SK-N-SH treated with all-trans-retinoic acid at 6 μM for 48 hours (cell line): ENCODE measurements around the gene SLC26A9.

Experiments used
- ATAC-seq: fragments of 200-7000 bp; cut with Tn5 transposase; 3 replicates; pipeline ENCODE4 v1.9.1; 2020; ENCODE audit warnings: mild to moderate bottlenecking, moderate library complexity
- BACH2 ChIP-seq: fragments of 250-450 bp; sonication (Bioruptor Pico); IDR thresholded peaks from 2 replicates; pipeline ENCODE4 v1.9.0; 2021; ENCODE audit warnings: mild to moderate bottlenecking, borderline replicate concordance
- CREB5 ChIP-seq: fragments of 250-450 bp; sonication (Bioruptor Pico); IDR thresholded peaks from 2 replicates; pipeline ENCODE4 v1.5.1; 2020; ENCODE audit warnings: low read depth, mild to moderate bottlenecking, moderate library complexity
- CSDC2 ChIP-seq: fragments of 250-450 bp; sonication (Bioruptor Pico); IDR thresholded peaks from 2 replicates; pipeline ENCODE4 v1.5.0; 2020; ENCODE audit warnings: mild to moderate bottlenecking, moderate library complexity
- ESRRG ChIP-seq: fragments of 250-450 bp; sonication (Bioruptor Pico); IDR thresholded peaks from 2 replicates; pipeline ENCODE4 v1.6.1; 2021; ENCODE audit warnings: mild to moderate bottlenecking
- GLIS3 ChIP-seq: fragments of 250-450 bp; sonication (Bioruptor Pico); IDR thresholded peaks from 2 replicates; pipeline ENCODE4 v1.5.0; 2020; ENCODE audit warnings: mild to moderate bottlenecking, moderate library complexity
- ISL1 ChIP-seq: fragments of 250-450 bp; sonication (Bioruptor Pico); IDR thresholded peaks from 2 replicates; pipeline ENCODE4 v2.1.2; 2022; ENCODE audit warnings: mild to moderate bottlenecking, moderate library complexity
- OSR1 ChIP-seq: fragments of 250-450 bp; sonication (Bioruptor Pico); IDR thresholded peaks from 2 replicates; pipeline ENCODE4 v1.8.0; 2022; ENCODE audit warnings: moderate library complexity, mild to moderate bottlenecking, inconsistent platforms
- RARB ChIP-seq: fragments of 250-450 bp; sonication (Bioruptor Pico); IDR thresholded peaks from 2 replicates; pipeline ENCODE4 v1.8.0; 2021; ENCODE audit warnings: mild to moderate bottlenecking, moderate library complexity
- SNAI2 ChIP-seq: fragments of 250-450 bp; sonication (Bioruptor Pico); IDR thresholded peaks from 2 replicates; pipeline ENCODE4 v1.5.0; 2020; ENCODE audit warnings: mild to moderate bottlenecking, moderate library complexity
- TCF4 ChIP-seq: fragments of 250-450 bp; sonication (Bioruptor Pico); IDR thresholded peaks from 2 replicates; pipeline ENCODE4 v1.8.0; 2021; ENCODE audit warnings: mild to moderate bottlenecking, moderate library complexity, borderline replicate concordance
- TOX ChIP-seq: fragments of 250-450 bp; sonication (Bioruptor Pico); IDR thresholded peaks from 2 replicates; pipeline ENCODE4 v1.8.0; 2021; ENCODE audit warnings: mild to moderate bottlenecking, moderate library complexity, borderline replicate concordance
- ZC3H10 ChIP-seq: fragments of 250-450 bp; sonication (Bioruptor Pico); IDR thresholded peaks from 2 replicates; pipeline ENCODE4 v1.5.1; 2021; ENCODE audit warnings: mild to moderate bottlenecking, moderate library complexity
- ZFP3 ChIP-seq: fragments of 250-450 bp; sonication (Bioruptor Pico); IDR thresholded peaks from 2 replicates; pipeline ENCODE4 v1.5.0; 2020; ENCODE audit warnings: mild to moderate bottlenecking, moderate library complexity
- ZFP30 ChIP-seq: fragments of 450-650 bp; formaldehyde crosslinking; IDR thresholded peaks from 2 replicates; pipeline ENCODE4 v1.5.0; 2022; ENCODE audit warnings: mild to moderate bottlenecking, moderate library complexity
- ZNF70 ChIP-seq: fragments of 450-650 bp; formaldehyde crosslinking; IDR thresholded peaks from 2 replicates; pipeline ENCODE4 v1.5.0; 2020; ENCODE audit warnings: mild to moderate bottlenecking, moderate library complexity
- ZNF8 ChIP-seq: fragments of 450-650 bp; formaldehyde crosslinking; IDR thresholded peaks from 2 replicates; pipeline ENCODE4 v1.5.0; 2020; ENCODE audit warnings: mild to moderate bottlenecking, moderate library complexity
- TF ChIP-seq, protein P1 (sequence below): fragments of 250-450 bp; sonication (Bioruptor Pico); IDR thresholded peaks from 2 replicates; pipeline ENCODE4 v1.8.0; 2020; ENCODE audit warnings: mild to moderate bottlenecking, moderate library complexity, borderline replicate concordance
- TF ChIP-seq, protein P2 (sequence below): fragments of 250-450 bp; sonication (Bioruptor Pico); IDR thresholded peaks from 2 replicates; pipeline ENCODE4 v1.5.0; 2020; ENCODE audit warnings: mild to moderate bottlenecking, moderate library complexity
- TF ChIP-seq, protein P3 (sequence below): fragments of 250-450 bp; sonication (Bioruptor Pico); IDR thresholded peaks from 2 replicates; pipeline ENCODE4 v1.5.1; 2021; ENCODE audit warnings: mild to moderate bottlenecking, moderate library complexity

SLC26A9 gene

DNA sequence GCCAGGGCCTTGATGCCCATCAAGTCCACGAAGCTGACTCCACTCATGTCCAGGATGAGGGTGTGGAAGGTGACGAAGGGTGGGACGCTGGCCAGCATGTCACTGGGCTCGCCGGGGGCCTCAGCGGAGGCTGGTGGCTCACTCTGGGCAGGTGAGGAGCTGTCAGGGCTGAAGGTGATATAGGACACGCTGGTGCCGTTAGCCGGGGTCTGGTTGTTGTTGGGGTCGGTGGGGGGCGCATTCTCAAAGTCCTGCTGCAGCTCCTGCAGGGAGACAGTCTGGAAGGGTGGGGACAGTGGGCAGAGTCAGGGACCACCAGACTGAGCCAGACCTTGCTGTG lies 21.7 kb downstream of the SLC26A9 start:
- TF ChIP-seq ESRRG (CRISPR knock-in tag) (no peak), TOX (no peak), GLIS3 (no peak), ISL1 (CRISPR knock-in tag) (no peak), CREB5 (no peak), SNAI2 (CRISPR knock-in tag) (no peak)

DNA sequence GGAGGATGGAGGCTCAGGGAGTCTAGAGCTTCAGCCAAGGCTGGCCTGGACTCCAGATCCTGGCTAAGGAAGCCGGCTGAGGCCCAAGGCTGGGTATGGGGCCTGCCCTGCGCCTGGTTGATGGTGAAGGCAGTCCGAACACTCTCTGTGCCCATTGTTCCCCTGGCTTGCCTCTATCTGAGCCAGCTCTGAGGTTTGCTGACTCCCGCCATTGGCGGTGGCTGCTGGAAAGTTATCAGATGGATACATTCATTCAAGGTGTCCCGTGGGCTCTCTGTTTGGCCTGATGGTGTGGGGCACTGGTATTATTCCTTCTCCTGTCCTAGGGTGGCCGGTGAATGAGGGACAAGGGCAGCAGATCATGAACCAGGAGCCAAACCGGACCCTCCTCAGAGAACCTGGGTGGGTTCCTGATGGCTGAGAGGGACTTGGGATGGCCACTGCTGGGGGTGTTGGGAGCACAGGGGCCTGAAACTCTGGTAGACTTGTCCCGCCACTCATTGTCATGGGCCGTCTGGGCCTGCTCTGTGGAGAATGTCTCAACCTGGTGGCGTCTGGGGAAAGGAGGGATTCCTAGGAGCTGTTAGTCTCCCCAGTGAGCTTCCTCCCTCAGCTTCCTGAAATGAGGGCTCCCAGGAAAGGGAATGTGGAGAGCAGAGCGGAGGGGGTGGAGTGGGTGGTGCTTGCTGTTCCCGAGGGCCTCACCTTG lies 22.2 kb downstream of the SLC26A9 start:
- no peak for ATAC-seq
- TF ChIP-seq TOX (no peak), GLIS3 (no peak), TCF4 (CRISPR knock-in tag) (no peak), CREB5 (no peak), ISL1 (CRISPR knock-in tag) (no peak), BACH2 (CRISPR knock-in tag) (no peak), OSR1 (CRISPR knock-in tag) (no peak), ZC3H10 (no peak), ESRRG (CRISPR knock-in tag) (no peak), ZNF70 (CRISPR knock-in tag) (no peak), ZNF8 (no peak), ZFP30 (CRISPR knock-in tag) (no peak), ZFP3 (CRISPR knock-in tag) (no peak), RARB (CRISPR knock-in tag) (no peak)
- TF ChIP-seq, protein P1, sequence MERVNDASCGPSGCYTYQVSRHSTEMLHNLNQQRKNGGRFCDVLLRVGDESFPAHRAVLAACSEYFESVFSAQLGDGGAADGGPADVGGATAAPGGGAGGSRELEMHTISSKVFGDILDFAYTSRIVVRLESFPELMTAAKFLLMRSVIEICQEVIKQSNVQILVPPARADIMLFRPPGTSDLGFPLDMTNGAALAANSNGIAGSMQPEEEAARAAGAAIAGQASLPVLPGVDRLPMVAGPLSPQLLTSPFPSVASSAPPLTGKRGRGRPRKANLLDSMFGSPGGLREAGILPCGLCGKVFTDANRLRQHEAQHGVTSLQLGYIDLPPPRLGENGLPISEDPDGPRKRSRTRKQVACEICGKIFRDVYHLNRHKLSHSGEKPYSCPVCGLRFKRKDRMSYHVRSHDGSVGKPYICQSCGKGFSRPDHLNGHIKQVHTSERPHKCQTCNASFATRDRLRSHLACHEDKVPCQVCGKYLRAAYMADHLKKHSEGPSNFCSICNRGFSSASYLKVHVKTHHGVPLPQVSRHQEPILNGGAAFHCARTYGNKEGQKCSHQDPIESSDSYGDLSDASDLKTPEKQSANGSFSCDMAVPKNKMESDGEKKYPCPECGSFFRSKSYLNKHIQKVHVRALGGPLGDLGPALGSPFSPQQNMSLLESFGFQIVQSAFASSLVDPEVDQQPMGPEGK (CRISPR knock-in tag) = no peak
- TF ChIP-seq, protein P2, sequence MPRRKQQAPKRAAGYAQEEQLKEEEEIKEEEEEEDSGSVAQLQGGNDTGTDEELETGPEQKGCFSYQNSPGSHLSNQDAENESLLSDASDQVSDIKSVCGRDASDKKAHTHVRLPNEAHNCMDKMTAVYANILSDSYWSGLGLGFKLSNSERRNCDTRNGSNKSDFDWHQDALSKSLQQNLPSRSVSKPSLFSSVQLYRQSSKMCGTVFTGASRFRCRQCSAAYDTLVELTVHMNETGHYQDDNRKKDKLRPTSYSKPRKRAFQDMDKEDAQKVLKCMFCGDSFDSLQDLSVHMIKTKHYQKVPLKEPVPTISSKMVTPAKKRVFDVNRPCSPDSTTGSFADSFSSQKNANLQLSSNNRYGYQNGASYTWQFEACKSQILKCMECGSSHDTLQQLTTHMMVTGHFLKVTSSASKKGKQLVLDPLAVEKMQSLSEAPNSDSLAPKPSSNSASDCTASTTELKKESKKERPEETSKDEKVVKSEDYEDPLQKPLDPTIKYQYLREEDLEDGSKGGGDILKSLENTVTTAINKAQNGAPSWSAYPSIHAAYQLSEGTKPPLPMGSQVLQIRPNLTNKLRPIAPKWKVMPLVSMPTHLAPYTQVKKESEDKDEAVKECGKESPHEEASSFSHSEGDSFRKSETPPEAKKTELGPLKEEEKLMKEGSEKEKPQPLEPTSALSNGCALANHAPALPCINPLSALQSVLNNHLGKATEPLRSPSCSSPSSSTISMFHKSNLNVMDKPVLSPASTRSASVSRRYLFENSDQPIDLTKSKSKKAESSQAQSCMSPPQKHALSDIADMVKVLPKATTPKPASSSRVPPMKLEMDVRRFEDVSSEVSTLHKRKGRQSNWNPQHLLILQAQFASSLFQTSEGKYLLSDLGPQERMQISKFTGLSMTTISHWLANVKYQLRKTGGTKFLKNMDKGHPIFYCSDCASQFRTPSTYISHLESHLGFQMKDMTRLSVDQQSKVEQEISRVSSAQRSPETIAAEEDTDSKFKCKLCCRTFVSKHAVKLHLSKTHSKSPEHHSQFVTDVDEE (CRISPR knock-in tag) = no peak
- TF ChIP-seq, protein P3, sequence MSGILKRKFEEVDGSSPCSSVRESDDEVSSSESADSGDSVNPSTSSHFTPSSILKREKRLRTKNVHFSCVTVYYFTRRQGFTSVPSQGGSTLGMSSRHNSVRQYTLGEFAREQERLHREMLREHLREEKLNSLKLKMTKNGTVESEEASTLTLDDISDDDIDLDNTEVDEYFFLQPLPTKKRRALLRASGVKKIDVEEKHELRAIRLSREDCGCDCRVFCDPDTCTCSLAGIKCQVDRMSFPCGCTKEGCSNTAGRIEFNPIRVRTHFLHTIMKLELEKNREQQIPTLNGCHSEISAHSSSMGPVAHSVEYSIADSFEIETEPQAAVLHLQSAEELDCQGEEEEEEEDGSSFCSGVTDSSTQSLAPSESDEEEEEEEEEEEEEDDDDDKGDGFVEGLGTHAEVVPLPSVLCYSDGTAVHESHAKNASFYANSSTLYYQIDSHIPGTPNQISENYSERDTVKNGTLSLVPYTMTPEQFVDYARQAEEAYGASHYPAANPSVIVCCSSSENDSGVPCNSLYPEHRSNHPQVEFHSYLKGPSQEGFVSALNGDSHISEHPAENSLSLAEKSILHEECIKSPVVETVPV (CRISPR knock-in tag) = no peak

More for the DNA sequence above, 21.7 kb downstream of the SLC26A9 start:
- no peak for ATAC-seq

- ATAC-seq = no peak
- TF ChIP-seq OSR1 (CRISPR knock-in tag) = no peak
- no peak for TF ChIP-seq TOX
- no peak for TF ChIP-seq CSDC2 (CRISPR knock-in tag)
- TF ChIP-seq ZC3H10 = no peak
- no peak for TF ChIP-seq BACH2 (CRISPR knock-in tag)
- TF ChIP-seq, protein P2 (CRISPR knock-in tag) = no peak
Measured at GRCh38 chr1:205920159-205920558, 23.1 kb downstream of the SLC26A9 start.
